ENCODE data around the gene KLHL8. TPM values are rescaled to one million over a fixed set of nuclear protein-coding genes. Genes with fewer than 3 reads are reported as not detected.
A peak's percentile ranks its signal among the peaks of the same experiment; 100 is the strongest.

KLHL8 gene
- total and polyA plus RNA-seq, 12 donors = 2.4 to 15.0 (median 11.7) TPM

GRCh38 chr4:87126056-87126455 lies 94.4 kb downstream of the KLHL8 start:
- TF ChIP-seq CTCF (IDR thresholded peaks at IDR 0.05) = no peak
- DNase-seq (no peak), ATAC-seq (no peak)
- WGBS, 2 donors = 92 to 98% methylated on average over 9 of the region's 9 CpGs
- Histone ChIP-seq H3K27me3 (no peaks in the 10 kb centered on the region), H3K4me1 (peaks cover 0 to 36% (median 21%) of the 10 kb centered on the region in 9 donors), H3K36me3 (peaks cover 0 to 93% (median 49%) of the 10 kb centered on the region in 9 donors), H3K27ac (no peak overlapping the region), H3K4me3 (no peak overlapping the region), H3K9me3 (no peaks in the 10 kb centered on the region)
- intact Hi-C loops (cut with DNase I) = no loop called here

GRCh38 chr4:87122252-87122651 lies 98.2 kb downstream of the KLHL8 start:
- Histone ChIP-seq H3K9me3 (no peaks in the 10 kb centered on the region), H3K27me3 (no peaks in the 10 kb centered on the region), H3K27ac (peak overlapping the region in 6 of 10 donors; percentile 73 to 90 (median 84)), H3K36me3 (peaks cover 0 to 93% (median 26%) of the 10 kb centered on the region in 9 donors), H3K4me1 (peaks cover 0 to 61% (median 40%) of the 10 kb centered on the region in 9 donors), H3K4me3 (no peak overlapping the region)
- DNase-seq (no peak), ATAC-seq (peak in 1 of 8 donors; percentile 57)
- TF ChIP-seq CTCF (IDR thresholded peaks at IDR 0.05) = no peak
- intact Hi-C loops (cut with DNase I) = no loop called here
- 86 to 87% methylated on average over 4 of the region's 4 CpGs for WGBS, 2 donors

DNA sequence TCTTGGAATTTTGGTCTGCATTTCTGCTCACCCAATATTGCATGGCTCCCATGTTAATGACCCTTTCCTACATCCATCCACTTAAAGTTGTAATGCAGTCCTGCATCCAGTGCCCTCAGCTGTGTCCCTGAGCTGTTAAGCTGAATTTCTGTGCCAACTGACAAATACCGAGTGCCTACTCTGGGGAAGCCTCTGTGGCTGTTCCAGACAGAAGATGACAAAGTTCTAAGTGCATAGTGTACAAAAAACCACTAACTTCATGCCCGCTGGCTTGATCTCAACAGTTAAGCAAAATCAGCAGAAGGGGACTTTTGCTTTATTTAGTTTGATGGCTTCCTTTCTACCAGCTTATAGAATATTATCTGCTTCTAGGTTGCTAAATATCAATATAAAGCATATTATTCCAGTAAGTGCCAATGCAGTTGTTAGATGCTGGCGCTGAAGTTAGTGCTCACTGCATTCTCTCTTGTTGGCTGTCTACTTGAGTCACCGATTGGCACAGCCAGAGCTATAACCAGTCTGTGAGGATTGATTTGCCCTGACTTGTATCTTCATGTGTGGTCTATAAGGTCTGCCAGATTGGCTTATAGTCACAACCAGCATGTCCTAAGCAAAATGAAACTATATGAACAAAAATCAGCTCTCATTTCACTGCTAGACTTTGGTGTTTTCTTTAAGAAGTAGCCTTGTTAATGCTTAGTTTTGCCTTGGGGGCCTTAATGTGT lies 98.9 kb downstream of the KLHL8 start:
- 54 to 69% methylated on average over 4 of the region's 4 CpGs for WGBS, 2 donors

More for the DNA sequence above, 98.9 kb downstream of the KLHL8 start:
- Histone ChIP-seq H3K36me3 (peaks cover 0 to 93% (median 25%) of the 10 kb centered on the region in 9 donors), H3K4me3 (no peak overlapping the region), H3K27me3 (no peaks in the 10 kb centered on the region), H3K27ac (peak overlapping the region; percentile 62 to 90 (median 83)), H3K4me1 (peaks cover 0 to 66% (median 42%) of the 10 kb centered on the region in 9 donors), H3K9me3 (no peaks in the 10 kb centered on the region)
- DNase-seq = no peak
- intact Hi-C loops (cut with DNase I) = no loop called here
- TF ChIP-seq CTCF (IDR thresholded peaks at IDR 0.05) = no peak
- ATAC-seq = peak in 5 of 8 donors; percentile 7 to 59 (median 31)

All from heart right ventricle (tissue), 16 donors.